IPS-18a (cell line): ENCODE measurements around the gene LPAR3.

Source experiments
- H3K27ac ChIP-seq: one replicate; pipeline ENCODE4 v1.5.1; 2013; ENCODE audit warnings: low read length
- H3K27me3 ChIP-seq: one replicate; pipeline ENCODE4 v1.6.1; 2013; ENCODE audit warnings: mild to moderate bottlenecking, low read length; ENCODE audit not compliant: control insufficient read depth, insufficient read depth
- H3K36me3 ChIP-seq: one replicate; pipeline ENCODE4 v1.6.1; 2013; ENCODE audit warnings: low read depth, low read length; ENCODE audit not compliant: control insufficient read depth
- H3K4me1 ChIP-seq: one replicate; pipeline ENCODE4 v1.6.1; 2013; ENCODE audit warnings: low read depth, low read length; ENCODE audit not compliant: control insufficient read depth
- H3K4me3 ChIP-seq: one replicate; pipeline ENCODE4 v1.5.1; 2013; ENCODE audit warnings: low read length
- H3K9ac ChIP-seq: one replicate; pipeline ENCODE4 v1.6.1; 2013; ENCODE audit warnings: mild to moderate bottlenecking, low read length, moderate library complexity
- H3K9me3 ChIP-seq: one replicate; pipeline ENCODE4 v1.6.1; 2013; ENCODE audit warnings: low read depth, low read length; ENCODE audit not compliant: control insufficient read depth

LPAR3 gene

GRCh38 chr1:84809023-84809422, 84.0 kb downstream of the LPAR3 start:
- Histone ChIP-seq H3K9ac (no peak overlapping the region), H3K36me3 (no peaks in the 10 kb centered on the region), H3K9me3 (no peaks in the 10 kb centered on the region), H3K27ac (no peak overlapping the region), H3K27me3 (no peaks in the 10 kb centered on the region), H3K4me1 (no peaks in the 10 kb centered on the region), H3K4me3 (no peak overlapping the region)

DNA sequence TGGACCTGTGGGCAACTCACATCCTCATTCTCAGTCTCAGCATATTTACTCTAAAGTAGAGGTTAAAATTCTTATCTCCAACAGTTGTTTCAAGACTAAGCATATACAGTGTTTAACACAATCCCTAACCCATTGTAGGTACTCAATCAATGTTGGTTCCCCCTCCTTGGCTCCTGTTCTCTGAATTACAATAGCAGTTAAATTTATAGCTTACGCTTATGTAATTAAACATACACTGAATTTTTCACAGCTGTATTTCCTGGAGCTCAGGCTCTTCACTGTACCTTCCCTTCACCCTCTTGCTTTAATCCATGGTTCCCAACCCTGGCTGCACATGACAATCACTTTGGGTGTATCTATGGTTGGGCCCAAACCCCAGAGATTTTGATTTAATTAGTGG, 89.4 kb downstream of the LPAR3 start:
- H3K4me3 ChIP-seq = no peak overlapping the region
- no peaks in the 10 kb centered on the region for H3K27me3 ChIP-seq
- no peaks in the 10 kb centered on the region for H3K9me3 ChIP-seq
- H3K36me3 ChIP-seq = no peaks in the 10 kb centered on the region
- H3K9ac ChIP-seq = no peak overlapping the region
- no peaks in the 10 kb centered on the region for H3K4me1 ChIP-seq
- no peak overlapping the region for H3K27ac ChIP-seq

DNA sequence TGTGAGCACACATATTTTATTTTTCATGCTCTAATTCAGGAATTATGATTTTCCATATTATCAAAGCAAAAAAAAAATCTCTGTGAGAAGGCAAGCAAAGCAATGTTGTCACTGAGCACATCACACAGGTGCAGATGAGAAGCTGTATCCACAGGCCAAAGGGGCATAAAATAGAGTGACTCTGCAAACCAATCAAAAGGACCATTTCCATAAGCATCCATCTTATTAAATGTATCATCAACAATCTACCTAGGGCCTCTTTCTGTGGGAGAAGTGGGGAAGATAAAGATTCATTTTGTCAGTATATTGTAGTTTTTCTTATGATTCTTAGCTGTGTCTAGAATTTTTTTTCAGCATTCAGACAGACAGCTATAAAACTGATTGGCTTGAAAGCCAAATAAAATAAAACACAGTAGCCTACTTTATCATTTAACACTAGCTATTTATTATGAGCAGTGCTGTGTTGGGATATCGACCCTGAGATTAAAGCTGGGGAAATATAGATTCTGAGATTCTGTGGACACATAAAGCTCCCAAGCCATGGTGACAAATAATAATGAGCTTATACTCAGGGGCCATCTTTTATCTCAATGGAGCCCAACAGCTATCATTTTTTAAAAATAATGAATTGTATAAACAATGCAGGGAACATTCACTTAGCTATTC, 90.3 kb downstream of the LPAR3 start:
- no peaks in the 10 kb centered on the region for H3K27me3 ChIP-seq
- H3K4me1 ChIP-seq = no peaks in the 10 kb centered on the region
- H3K9ac ChIP-seq = no peak overlapping the region
- H3K9me3 ChIP-seq = no peaks in the 10 kb centered on the region
- H3K36me3 ChIP-seq = no peaks in the 10 kb centered on the region
- H3K27ac ChIP-seq = no peak overlapping the region
- H3K4me3 ChIP-seq = no peak overlapping the region

- Histone ChIP-seq H3K4me1 (no peaks in the 10 kb centered on the region), H3K9me3 (no peaks in the 10 kb centered on the region), H3K9ac (no peak overlapping the region), H3K36me3 (no peaks in the 10 kb centered on the region), H3K4me3 (no peak overlapping the region), H3K27ac (no peak overlapping the region), H3K27me3 (no peaks in the 10 kb centered on the region)
These were observed 92.6 kb downstream of the LPAR3 start for GRCh38 chr1:84800090-84801073.

DNA sequence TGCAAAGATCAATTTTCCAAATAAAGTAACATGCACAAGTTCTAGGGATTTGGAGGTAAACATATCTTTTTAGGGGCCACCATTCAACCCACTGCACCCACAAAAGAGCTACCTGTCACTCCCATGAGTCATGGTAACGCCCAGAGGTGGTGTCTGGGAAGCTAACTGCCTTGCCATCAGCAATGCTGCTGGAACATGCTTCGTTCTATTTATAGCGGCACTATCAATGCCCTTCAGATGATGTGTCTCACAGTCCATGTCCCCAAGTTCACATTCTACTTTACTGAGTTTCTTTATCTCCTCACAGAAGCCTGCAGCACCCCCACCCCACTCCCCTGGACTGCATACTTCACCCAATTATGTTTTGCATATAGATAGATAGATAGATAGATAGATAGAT, 95.4 kb downstream of the LPAR3 start:
- no peak overlapping the region for H3K27ac ChIP-seq
- no peaks in the 10 kb centered on the region for H3K9me3 ChIP-seq
- no peaks in the 10 kb centered on the region for H3K4me1 ChIP-seq
- no peaks in the 10 kb centered on the region for H3K27me3 ChIP-seq
- H3K9ac ChIP-seq = no peak overlapping the region
- H3K36me3 ChIP-seq = no peaks in the 10 kb centered on the region
- H3K4me3 ChIP-seq = no peak overlapping the region

DNA sequence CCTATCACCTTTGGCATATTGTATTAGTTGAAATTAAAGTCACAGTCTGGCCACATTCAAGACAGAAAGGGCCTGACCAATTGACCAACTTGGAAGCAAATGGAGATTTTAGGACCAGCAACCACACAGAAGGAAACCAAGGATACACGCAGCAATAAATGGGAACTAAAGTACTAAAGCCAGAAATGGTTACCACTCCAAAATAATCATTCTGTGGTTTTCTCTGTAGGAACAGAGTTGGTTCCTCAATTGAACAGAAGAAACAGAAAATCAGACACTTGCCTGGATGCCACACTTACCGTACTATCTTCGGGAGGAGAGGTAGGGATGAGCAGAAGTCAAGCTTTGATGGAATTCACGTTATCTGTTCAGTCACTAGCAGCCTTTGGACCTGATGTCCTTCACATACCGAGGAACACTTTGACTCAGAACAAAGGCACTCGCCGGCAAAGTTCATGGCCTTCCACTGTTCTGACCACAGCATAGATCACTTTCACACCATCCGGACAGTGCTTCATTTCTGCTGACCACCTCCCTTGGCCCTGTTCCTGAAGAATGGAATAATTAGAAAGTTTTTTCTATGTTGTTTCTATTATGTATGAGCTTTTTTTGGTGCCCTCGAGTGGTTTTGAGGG, 96.9 kb downstream of the LPAR3 start:
- Histone ChIP-seq H3K9me3 (no peaks in the 10 kb centered on the region), H3K36me3 (no peaks in the 10 kb centered on the region), H3K4me1 (no peaks in the 10 kb centered on the region), H3K27ac (no peak overlapping the region), H3K9ac (no peak overlapping the region), H3K27me3 (no peaks in the 10 kb centered on the region), H3K4me3 (no peak overlapping the region)

- Histone ChIP-seq H3K9me3 (no peaks in the 10 kb centered on the region), H3K27ac (no peak overlapping the region), H3K4me3 (no peak overlapping the region), H3K9ac (no peak overlapping the region), H3K4me1 (no peaks in the 10 kb centered on the region), H3K27me3 (no peaks in the 10 kb centered on the region), H3K36me3 (no peaks in the 10 kb centered on the region)
These were observed 97.8 kb downstream of the LPAR3 start for GRCh38 chr1:84795213-84795612.

DNA sequence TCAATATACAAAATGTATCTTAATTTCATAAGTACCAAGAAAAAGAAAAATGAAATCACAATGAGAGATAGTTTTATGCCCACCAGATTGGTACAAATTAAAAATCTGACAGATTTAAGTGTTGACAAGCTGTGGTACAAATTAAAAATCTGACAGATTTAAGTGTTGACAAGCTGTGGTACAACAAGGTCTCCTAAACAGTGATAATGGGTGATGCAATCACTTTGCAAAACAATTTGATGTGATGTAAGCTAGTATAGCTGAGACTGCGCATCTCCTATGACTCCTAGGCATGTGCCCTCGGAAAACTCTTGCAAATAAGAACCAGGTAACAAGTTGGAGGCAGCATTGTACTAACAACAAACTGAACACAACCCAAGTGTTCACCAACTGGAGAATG, 100.6 kb downstream of the LPAR3 start:
- Histone ChIP-seq H3K4me3 (no peak overlapping the region), H3K4me1 (no peaks in the 10 kb centered on the region), H3K36me3 (no peaks in the 10 kb centered on the region), H3K27ac (no peak overlapping the region), H3K9ac (no peak overlapping the region), H3K9me3 (no peaks in the 10 kb centered on the region), H3K27me3 (no peaks in the 10 kb centered on the region)

GRCh38 chr1:84789014-84789413, 104.0 kb downstream of the LPAR3 start:
- no peak overlapping the region for H3K9ac ChIP-seq
- no peaks in the 10 kb centered on the region for H3K9me3 ChIP-seq

DNA sequence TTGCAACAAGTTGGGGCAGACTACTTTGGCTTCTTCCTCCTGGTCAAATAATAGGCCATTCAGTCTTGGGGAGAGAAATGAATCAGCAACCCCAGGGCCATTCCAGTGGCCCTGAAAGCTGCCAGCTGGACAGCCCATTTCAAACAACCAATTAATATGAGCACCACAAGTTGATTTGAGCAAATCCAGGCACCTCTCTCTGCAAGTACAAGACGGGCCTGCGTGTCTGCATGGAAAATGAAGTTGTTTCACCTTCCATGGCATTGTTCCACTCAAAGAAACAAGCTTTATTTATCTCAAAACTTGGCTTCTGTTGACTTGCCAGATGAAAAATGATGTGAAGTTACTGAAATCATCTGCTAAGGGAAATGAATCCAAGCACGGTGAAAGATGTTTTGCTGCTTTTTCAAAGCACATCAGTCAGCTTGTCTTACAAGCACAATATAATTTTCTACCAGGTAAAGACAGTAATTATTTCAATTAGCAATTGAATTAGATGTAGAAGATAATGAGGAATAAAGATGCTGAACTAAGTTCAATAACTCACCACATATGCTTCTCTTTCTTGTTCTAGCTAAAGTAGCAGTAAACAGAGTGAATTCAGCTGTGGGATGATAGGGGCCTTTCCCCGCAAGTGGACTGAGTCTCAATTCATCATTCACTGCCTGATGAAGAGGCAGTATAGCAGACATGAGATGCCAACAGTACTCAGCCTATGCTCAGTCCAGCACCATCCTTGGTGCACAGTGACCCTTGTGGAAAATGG, 107.6 kb downstream of the LPAR3 start:
- no peak overlapping the region for H3K9ac ChIP-seq
- H3K4me1 ChIP-seq = peaks cover 8% of the 10 kb centered on the region
- H3K9me3 ChIP-seq = no peaks in the 10 kb centered on the region
- H3K4me3 ChIP-seq = no peak overlapping the region
- H3K27ac ChIP-seq = no peak overlapping the region
- no peaks in the 10 kb centered on the region for H3K36me3 ChIP-seq
- H3K27me3 ChIP-seq = no peaks in the 10 kb centered on the region

More at GRCh38 chr1:84789014-84789413, 104.0 kb downstream of the LPAR3 start:
- Histone ChIP-seq H3K4me1 (no peaks in the 10 kb centered on the region), H3K4me3 (no peak overlapping the region), H3K36me3 (no peaks in the 10 kb centered on the region), H3K27ac (no peak overlapping the region), H3K27me3 (no peaks in the 10 kb centered on the region)

DNA sequence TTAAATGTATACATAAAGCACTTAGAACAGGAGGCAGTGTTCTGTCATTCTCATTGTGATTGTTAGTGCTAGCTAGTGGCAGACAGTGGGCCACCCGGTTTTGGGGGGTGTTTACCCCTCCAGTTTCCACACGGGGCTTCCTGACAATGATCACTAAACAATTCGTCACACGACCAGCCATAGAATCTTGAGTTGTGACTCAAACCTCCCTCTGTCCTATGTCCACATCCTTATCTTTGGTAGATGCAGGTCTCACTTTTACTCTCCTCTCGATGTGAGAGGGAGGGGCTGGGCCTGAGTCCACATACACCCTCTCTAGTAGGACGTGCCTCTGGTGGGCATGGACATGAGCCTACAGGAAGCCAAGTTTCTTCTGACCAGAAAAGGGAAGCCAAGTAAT, 110.1 kb downstream of the LPAR3 start:
- Histone ChIP-seq H3K4me1 (peaks cover 8% of the 10 kb centered on the region), H3K36me3 (no peaks in the 10 kb centered on the region), H3K27me3 (no peaks in the 10 kb centered on the region), H3K4me3 (no peak overlapping the region), H3K9ac (no peak overlapping the region), H3K27ac (no peak overlapping the region), H3K9me3 (no peaks in the 10 kb centered on the region)
